Transverse colon (tissue), 4 donors: Measurements from ENCODE around the gene GAS7. TPM values are rescaled to one million over a fixed set of nuclear protein-coding genes. Genes with fewer than 3 reads are reported as not detected.

ENCODE experiments used
- DNase-seq: peaks from one replicate; pipeline ENCODE4 v3.0.0-alpha.2; 2019
- H3K27ac ChIP-seq, 4 donors: fragments of 200-600 bp; sonication (generic); 2 replicates each; pipeline ENCODE4 v1.5.1; 2016 to 2018; ENCODE audit warnings: inconsistent platforms in 4 of 4
- H3K27me3 ChIP-seq: fragments of 200-600 bp; sonication (generic); 2 replicates; pipeline ENCODE4 v1.5.1; 2017; ENCODE audit warnings: inconsistent platforms
- H3K36me3 ChIP-seq, 4 donors: fragments of 200-600 bp; sonication (generic); 2 replicates each; pipeline ENCODE4 v1.5.1; 2017 to 2019; ENCODE audit warnings: inconsistent platforms in 4 of 4
- H3K4me1 ChIP-seq, 4 donors: fragments of 200-600 bp; sonication (generic); 2 replicates each; pipeline ENCODE4 v1.5.1; 2017 to 2020; ENCODE audit warnings: inconsistent platforms in 4 of 4
- H3K4me3 ChIP-seq, 4 donors: fragments of 200-600 bp; sonication (generic); 1 replicate in 1 of 4; 2 replicates in 3 of 4; pipeline versions ENCODE4 v1.5.1 to v1.6.1; 2017 to 2019; ENCODE audit warnings: inconsistent platforms in 4 of 4
- H3K9me3 ChIP-seq, 2 donors: fragments of 200-600 bp; sonication (generic); 2 replicates each; pipeline ENCODE4 v1.5.1; 2017 to 2019; ENCODE audit warnings: inconsistent platforms in 2 of 2
- EP300 ChIP-seq: sonication (generic); formaldehyde crosslinking; IDR thresholded peaks from one replicate; pipeline ENCODE4 v1.6.1; 2017; ENCODE audit warnings: antibody characterized with exemption, low read depth
- POLR2A ChIP-seq: fragments of 450-650 bp; IDR thresholded peaks from one replicate; pipeline ENCODE4 v1.6.1; 2016; ENCODE audit warnings: antibody characterized with exemption, mild to moderate bottlenecking, moderate library complexity
- POLR2AphosphoS5 ChIP-seq, 3 donors: sonication (generic); formaldehyde crosslinking; IDR thresholded peaks; one replicate each; pipeline ENCODE4 v1.6.1; 2016; ENCODE audit warnings: antibody characterized with exemption in 3 of 3
- WGBS, 2 donors: methylation state at CpG; one replicate each; pipeline ENCODE4 v1.1.5; 2018; ENCODE audit warnings: low coverage in 1 of 2; 5-methylcytosine and 5-hydroxymethylcytosine counted together
- in situ Hi-C, 4 donors: fragments of 200-750 bp; cut with MboI; loops; one replicate each; pipeline versions ENCODE4 v1.15.0 to v1.15.1; 2017; ENCODE audit warnings: low sequenced_read_pairs in 3 of 4, low pct_ligation_motif_present in 1 of 4, low pct_unique_long_range_greater_than_20kb in 1 of 4
- intact Hi-C: fragments of 100-400 bp; cut with DNase I; formaldehyde crosslinking; loops from one replicate; pipeline ENCODE4 v1.15.1; 2023; ENCODE audit warnings: low total_unique reads
- total RNA-seq, 4 donors: library from RNA; depleted of rRNA; stranded (reverse); fragments of >200 nt; gene quantifications; one replicate each; pipeline ENCODE4 v1.1.0, GENCODE V29; 2016
- TF ChIP-seq, protein P1 (sequence below), 5 experiments: fragments of 200-600 bp in 3 of 5; fragments of 450-650 bp in 2 of 5; sonication (generic) in 3 of 5; IDR thresholded peaks; 1 replicate in 2 of 5; 2 replicates in 3 of 5; pipeline ENCODE4 v1.5.1; 2016 to 2017; ENCODE audit warnings: antibody characterized with exemption in 5 of 5, inconsistent platforms in 3 of 5, mild to moderate bottlenecking in 2 of 5, moderate library complexity in 1 of 5

The GAS7 gene
- total RNA-seq, 4 donors from 2014 or later, result 9.2 to 59.1 (median 15.2) TPM

DNA sequence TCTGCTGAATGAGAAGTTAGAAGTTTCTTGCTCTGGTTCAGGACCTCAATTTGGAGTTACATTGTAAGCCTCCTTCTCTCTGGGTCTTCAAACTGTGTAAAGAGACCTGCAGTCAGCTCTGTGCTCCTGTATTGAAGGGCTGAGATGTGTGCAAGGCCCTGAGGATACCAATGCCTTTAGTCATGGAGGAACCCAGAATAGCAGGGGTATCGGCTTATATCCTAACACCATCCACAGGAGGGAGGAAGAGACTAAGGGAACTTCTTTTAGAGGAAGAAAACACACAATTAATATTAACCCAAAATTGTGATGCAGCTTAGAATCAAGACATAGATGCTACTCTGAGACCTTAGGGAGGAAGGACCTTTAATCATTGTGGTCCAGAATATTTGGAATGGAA, 336.2 kb downstream of the GAS7 start:
- no peak for DNase-seq
- in situ Hi-C loops (no loop called here), intact Hi-C loops (no loop called here)
- TF ChIP-seq EP300, result no peak
- no peak for TF ChIP-seq POLR2A
- no peak for TF ChIP-seq POLR2AphosphoS5 (IDR thresholded peaks at IDR 0.05)
- TF ChIP-seq, protein P1, sequence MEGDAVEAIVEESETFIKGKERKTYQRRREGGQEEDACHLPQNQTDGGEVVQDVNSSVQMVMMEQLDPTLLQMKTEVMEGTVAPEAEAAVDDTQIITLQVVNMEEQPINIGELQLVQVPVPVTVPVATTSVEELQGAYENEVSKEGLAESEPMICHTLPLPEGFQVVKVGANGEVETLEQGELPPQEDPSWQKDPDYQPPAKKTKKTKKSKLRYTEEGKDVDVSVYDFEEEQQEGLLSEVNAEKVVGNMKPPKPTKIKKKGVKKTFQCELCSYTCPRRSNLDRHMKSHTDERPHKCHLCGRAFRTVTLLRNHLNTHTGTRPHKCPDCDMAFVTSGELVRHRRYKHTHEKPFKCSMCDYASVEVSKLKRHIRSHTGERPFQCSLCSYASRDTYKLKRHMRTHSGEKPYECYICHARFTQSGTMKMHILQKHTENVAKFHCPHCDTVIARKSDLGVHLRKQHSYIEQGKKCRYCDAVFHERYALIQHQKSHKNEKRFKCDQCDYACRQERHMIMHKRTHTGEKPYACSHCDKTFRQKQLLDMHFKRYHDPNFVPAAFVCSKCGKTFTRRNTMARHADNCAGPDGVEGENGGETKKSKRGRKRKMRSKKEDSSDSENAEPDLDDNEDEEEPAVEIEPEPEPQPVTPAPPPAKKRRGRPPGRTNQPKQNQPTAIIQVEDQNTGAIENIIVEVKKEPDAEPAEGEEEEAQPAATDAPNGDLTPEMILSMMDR (IDR thresholded peaks at IDR 0.05), result no peak
- 96% methylated on average over 1 of the region's 1 CpG; no CpG with 5 or more reads in 1 of the 2 donors for WGBS, 2 donors
- no peak overlapping the region for H3K27ac ChIP-seq
- H3K4me1 ChIP-seq, result no peaks in the 10 kb centered on the region
- no peaks in the 10 kb centered on the region for H3K27me3 ChIP-seq
- H3K36me3 ChIP-seq, result no peaks in the 10 kb centered on the region
- H3K9me3 ChIP-seq, result no peaks in the 10 kb centered on the region
- H3K4me3 ChIP-seq, result no peak overlapping the region

- no peak for DNase-seq
- H3K36me3 ChIP-seq, result no peaks in the 10 kb centered on the region
- no peaks in the 10 kb centered on the region for H3K9me3 ChIP-seq
- no peak overlapping the region for H3K27ac ChIP-seq
- H3K4me3 ChIP-seq, result no peak overlapping the region
- in situ Hi-C loops, result no loop called here
- intact Hi-C loops, result no loop called here
- H3K4me1 ChIP-seq, result no peaks in the 10 kb centered on the region
- TF ChIP-seq EP300 (no peak), POLR2A (no peak), POLR2AphosphoS5 (IDR thresholded peaks at IDR 0.05) (no peak)
- TF ChIP-seq, protein P1 (IDR thresholded peaks at IDR 0.05), result no peak
- WGBS, 2 donors, result 83% methylated on average over 7 of the region's 7 CpGs; no CpG with 5 or more reads in 1 of the 2 donors
- H3K27me3 ChIP-seq, result no peaks in the 10 kb centered on the region
These were observed 337.6 kb downstream of the GAS7 start for GRCh38 chr17:9860851-9861250.

Other genes starting within 250 kb of the GAS7 start
- 1 to 10 TPM in 1 of 4 donors, under 1 TPM in 2, not detected in 1; 0.14 to 2.6 (median 0.16) TPM for gene MYH13, start 174.4 kb upstream of the GAS7 start, total RNA-seq
- gene MYH8, start 223.3 kb upstream of the GAS7 start, total RNA-seq, result not detected